ENCODE measurements around the gene ZBTB7C. TPM values are rescaled to one million over a fixed set of nuclear protein-coding genes. Genes with fewer than 3 reads are reported as not detected.

The ZBTB7C gene
- total and polyA plus RNA-seq, 2 of the 4 experiments (the other 2 are of a cell fraction), result not detected

GRCh38 chr18:47996091-47996541 is 413.1 kb downstream of the ZBTB7C start:
- in situ Hi-C loops (cut with MboI; ENCODE audit: low sequenced_read_pairs), result no loop called here
- BruUV-seq (replicated peaks), result no TSS peak
- H3K27ac ChIP-seq (ENCODE audit: insufficient read depth, low read length), result no peak overlapping the region

More at GRCh38 chr18:47996091-47996541, 413.1 kb downstream of the ZBTB7C start:
- Histone ChIP-seq H3K9me3 (ENCODE audit: control insufficient read depth, insufficient read depth, low read length) (peaks cover 6% of the 10 kb centered on the region), H2BK20ac (ENCODE audit: low read depth, low read length) (no peak overlapping the region), H2AK9ac (replicated peaks; ENCODE audit: low read depth, low read length, poor library complexity) (no peak overlapping the region), H3K14ac (replicated peaks; ENCODE audit: low read depth, low read length) (no peak overlapping the region), H2AFZ (replicated peaks; ENCODE audit: low read length, poor library complexity) (no peak overlapping the region), H3K9me1 (ENCODE audit: insufficient read depth, low read length) (no peaks in the 10 kb centered on the region), H2BK120ac (ENCODE audit: low read depth, low read length) (no peak overlapping the region), H4K20me1 (ENCODE audit: insufficient read depth, low read length) (no peaks in the 10 kb centered on the region), H3K23ac (ENCODE audit: low read depth, low read length) (no peak overlapping the region), H3K4ac (ENCODE audit: low read depth, low read length) (no peak overlapping the region), H3K36me3 (ENCODE audit: control insufficient read depth, insufficient read depth, low read length) (no peaks in the 10 kb centered on the region), H3K4me1 (ENCODE audit: control insufficient read depth, insufficient read depth, low read length) (no peaks in the 10 kb centered on the region), H4K5ac (ENCODE audit: low read depth, low read length) (no peak overlapping the region), H2BK5ac (ENCODE audit: low read depth, low read length, poor library complexity, severe bottlenecking) (no peak overlapping the region), H4K8ac (ENCODE audit: low read depth in 2 of 2, low read length in 2 of 2) (no peak overlapping the region), H2BK15ac (ENCODE audit: low read depth, low read length) (no peak overlapping the region), H3K4me3 (ENCODE audit: insufficient read depth, low read depth, low read length) (no peak overlapping the region), H3K9ac (ENCODE audit: low read depth, low read length) (no peak overlapping the region), H2AK5ac (ENCODE audit: low read depth, low read length) (no peak overlapping the region), H3K4me2 (ENCODE audit: low read depth, low read length) (no peak overlapping the region), H3K56ac (ENCODE audit: extremely low read depth, insufficient read depth, low read length) (no peak overlapping the region), H4K91ac (ENCODE audit: insufficient read depth, low read depth, low read length) (no peak overlapping the region), H3K27me3 (ENCODE audit: control insufficient read depth, insufficient read depth, low read length) (peaks cover 8% of the 10 kb centered on the region), H3K79me1 (ENCODE audit: low read depth in 1 of 2, low read length in 2 of 2) (no peaks in the 10 kb centered on the region), H3K18ac (ENCODE audit: low read depth, low read length) (no peak overlapping the region)
- ChIA-PET POLR2A (ENCODE audit: unreplicated experiment) (no interaction called here), CTCF (interaction anchor here (0.6 to 1.7 kb wide), 3 partner anchors 10 to 223 kb away, joined by 3 to 5 read pairs (median 4); no protein-coding TSS in a partner anchor)
- no peak for DNase-seq
- dilution Hi-C loops (cut with HindIII; ENCODE audit: low sequenced_read_pairs, unreplicated experiment), result no loop called here
- intact Hi-C loops (cut with micrococcal nuclease), result no loop called here
- no peak for ATAC-seq (ENCODE audit: low read depth)
- WGBS, 2 experiments (ENCODE audit: extremely low coverage in 2 of 2, insufficient read length in 1 of 2), result no CpG with 5 or more reads among the region's 3 CpGs
- no peak for TF ChIP-seq RCOR1 (IDR thresholded peaks at IDR 0.05; ENCODE audit: insufficient replicate concordance, low read length)
- TF ChIP-seq CEBPB (IDR thresholded peaks at IDR 0.05; ENCODE audit: low read depth, low read length), result no peak
- no peak for TF ChIP-seq SMC3 (IDR thresholded peaks at IDR 0.05; ENCODE audit: low read depth, low read length)
- TF ChIP-seq MXI1 (IDR thresholded peaks at IDR 0.05; ENCODE audit: borderline replicate concordance, low read depth, low read length), result no peak
- no peak for TF ChIP-seq MAFK (IDR thresholded peaks at IDR 0.05; ENCODE audit: low read depth, low read length)
- no peak for TF ChIP-seq FOS (IDR thresholded peaks at IDR 0.05; ENCODE audit: low read depth, low read length)
- no peak for TF ChIP-seq RFX5 (IDR thresholded peaks at IDR 0.05; ENCODE audit: low read depth, low read length)
- no peak for TF ChIP-seq CTCF (conservative IDR thresholded peaks at IDR 0.05; ENCODE audit: low read depth, low read length)
- no peak for TF ChIP-seq BHLHE40 (IDR thresholded peaks at IDR 0.05; ENCODE audit: low read depth, low read length)
- TF ChIP-seq POLR2A (IDR thresholded peaks at IDR 0.05; ENCODE audit: low read depth, low read length), result no peak
- TF ChIP-seq RAD21 (IDR thresholded peaks at IDR 0.05; ENCODE audit: low read length), result no peak
- no peak for TF ChIP-seq NFE2L2 (IDR thresholded peaks at IDR 0.05; ENCODE audit: low read depth, low read length)
